Mesothelial cell of epicardium (in vitro differentiated cells): ENCODE data around the gene CCDC34. TPM values are rescaled to one million over a fixed set of nuclear protein-coding genes. Genes with fewer than 3 reads are reported as not detected.

Experiments used
- DNase-seq, 2 experiments: peaks; one replicate each; pipeline ENCODE4 v3.0.0; 2021; ENCODE audit warnings: low spot score in 2 of 2; ENCODE audit not compliant: unreplicated experiment in 2 of 2
- H3K27ac Mint-ChIP-seq: 2 replicates; pipeline ENCODE4 v1.8.0; 2021; ENCODE audit warnings: mixed read lengths
- H3K27me3 Mint-ChIP-seq: 2 replicates; pipeline ENCODE4 v1.8.0; 2021; ENCODE audit warnings: low read depth, mixed read lengths
- H3K36me3 Mint-ChIP-seq: 2 replicates; pipeline ENCODE4 v1.8.0; 2021; ENCODE audit warnings: mixed read lengths
- H3K4me1 Mint-ChIP-seq: 2 replicates; pipeline ENCODE4 v1.8.0; 2021; ENCODE audit warnings: mixed read lengths
- H3K4me3 Mint-ChIP-seq: 2 replicates; pipeline ENCODE4 v1.8.0; 2021; ENCODE audit warnings: mild to moderate bottlenecking, moderate library complexity, mixed read lengths
- H3K9me3 Mint-ChIP-seq: 2 replicates; pipeline ENCODE4 v1.8.0; 2021; ENCODE audit warnings: mixed read lengths
- total RNA-seq: library from RNA; stranded (reverse); gene quantifications from 3 replicates; pipeline ENCODE4 v1.2.1, GENCODE V29; 2021
- TF ChIP-seq, protein P1 (sequence below): fragments of 200-600 bp; sonication (generic); IDR thresholded peaks from one replicate; pipeline ENCODE4 v1.5.0; 2021; ENCODE audit warnings: antibody characterized with exemption; ENCODE audit not compliant: unreplicated experiment

Gene CCDC34
- total RNA-seq, 1 donor from 2014 or later = 13.9 TPM

- no peak for DNase-seq
- H3K9me3 Mint-ChIP-seq = no peaks in the 10 kb centered on the region
- TF ChIP-seq, protein P1, sequence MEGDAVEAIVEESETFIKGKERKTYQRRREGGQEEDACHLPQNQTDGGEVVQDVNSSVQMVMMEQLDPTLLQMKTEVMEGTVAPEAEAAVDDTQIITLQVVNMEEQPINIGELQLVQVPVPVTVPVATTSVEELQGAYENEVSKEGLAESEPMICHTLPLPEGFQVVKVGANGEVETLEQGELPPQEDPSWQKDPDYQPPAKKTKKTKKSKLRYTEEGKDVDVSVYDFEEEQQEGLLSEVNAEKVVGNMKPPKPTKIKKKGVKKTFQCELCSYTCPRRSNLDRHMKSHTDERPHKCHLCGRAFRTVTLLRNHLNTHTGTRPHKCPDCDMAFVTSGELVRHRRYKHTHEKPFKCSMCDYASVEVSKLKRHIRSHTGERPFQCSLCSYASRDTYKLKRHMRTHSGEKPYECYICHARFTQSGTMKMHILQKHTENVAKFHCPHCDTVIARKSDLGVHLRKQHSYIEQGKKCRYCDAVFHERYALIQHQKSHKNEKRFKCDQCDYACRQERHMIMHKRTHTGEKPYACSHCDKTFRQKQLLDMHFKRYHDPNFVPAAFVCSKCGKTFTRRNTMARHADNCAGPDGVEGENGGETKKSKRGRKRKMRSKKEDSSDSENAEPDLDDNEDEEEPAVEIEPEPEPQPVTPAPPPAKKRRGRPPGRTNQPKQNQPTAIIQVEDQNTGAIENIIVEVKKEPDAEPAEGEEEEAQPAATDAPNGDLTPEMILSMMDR = no peak
- H3K27ac Mint-ChIP-seq = no peak overlapping the region
- H3K27me3 Mint-ChIP-seq = no peaks in the 10 kb centered on the region
- peaks cover 26% of the 10 kb centered on the region for H3K36me3 Mint-ChIP-seq
- H3K4me3 Mint-ChIP-seq = no peak overlapping the region
- peaks cover 25% of the 10 kb centered on the region for H3K4me1 Mint-ChIP-seq
These were observed 17.8 kb upstream of the CCDC34 start for GRCh38 chr11:27380771-27381170.

DNA sequence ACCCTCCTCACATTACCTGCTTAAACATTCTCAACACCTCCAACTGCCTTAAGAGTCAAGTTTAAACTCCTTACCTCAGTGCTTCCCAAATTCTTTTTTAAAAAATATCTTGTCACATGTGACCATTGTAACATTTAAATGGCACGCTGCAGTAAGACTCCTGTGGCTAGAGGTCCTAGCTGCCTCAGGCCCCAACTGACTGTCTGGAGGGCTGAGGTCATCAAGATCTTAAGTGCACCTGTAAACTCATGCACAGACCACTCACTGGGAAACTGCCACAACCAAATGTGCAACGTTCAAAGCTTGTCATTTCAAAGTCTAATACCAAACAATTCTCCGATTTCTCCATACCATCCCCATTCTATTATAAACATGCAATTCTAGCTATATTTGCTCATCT lies 16.4 kb upstream of the CCDC34 start:
- Mint-ChIP-seq H3K36me3 (peaks cover 24% of the 10 kb centered on the region), H3K9me3 (no peaks in the 10 kb centered on the region), H3K27ac (no peak overlapping the region), H3K27me3 (no peaks in the 10 kb centered on the region), H3K4me3 (no peak overlapping the region), H3K4me1 (peaks cover 16% of the 10 kb centered on the region)
- DNase-seq = no peak
- TF ChIP-seq, protein P1 = no peak

DNA sequence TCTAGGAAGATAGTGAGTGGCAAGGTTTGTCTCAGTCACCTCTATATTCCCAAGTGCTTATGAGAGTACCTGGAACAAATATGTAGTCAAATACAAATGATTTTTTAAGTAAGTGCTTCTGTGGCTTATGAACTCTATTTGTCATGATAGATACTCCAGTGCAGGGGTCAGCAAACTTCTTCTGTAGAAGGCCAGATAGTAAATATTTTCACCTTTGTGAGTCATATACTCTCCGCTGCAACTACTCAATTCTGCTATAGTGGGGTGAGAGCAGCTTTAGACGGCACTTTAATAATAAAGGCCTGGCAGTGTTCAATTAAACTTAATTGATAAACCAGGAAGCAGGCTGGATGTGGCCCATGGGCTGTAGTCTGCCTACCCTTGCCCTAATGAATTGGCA lies 12.4 kb upstream of the CCDC34 start:
- H3K4me3 Mint-ChIP-seq = no peak overlapping the region
- TF ChIP-seq, protein P1 = no peak
- no peaks in the 10 kb centered on the region for H3K9me3 Mint-ChIP-seq
- peaks cover 14% of the 10 kb centered on the region for H3K36me3 Mint-ChIP-seq
- no peaks in the 10 kb centered on the region for H3K27me3 Mint-ChIP-seq
- peaks cover 27% of the 10 kb centered on the region for H3K4me1 Mint-ChIP-seq
- no peak for DNase-seq
- H3K27ac Mint-ChIP-seq = no peak overlapping the region

- Mint-ChIP-seq H3K27me3 (no peaks in the 10 kb centered on the region), H3K9me3 (no peaks in the 10 kb centered on the region), H3K4me1 (peaks cover 23% of the 10 kb centered on the region), H3K4me3 (no peak overlapping the region), H3K36me3 (peaks cover 9% of the 10 kb centered on the region), H3K27ac (no peak overlapping the region)
- TF ChIP-seq, protein P1 = no peak
- DNase-seq = no peak
These were observed 11.0 kb upstream of the CCDC34 start for GRCh38 chr11:27373856-27374602.

GRCh38 chr11:27373392-27373791 lies 10.4 kb upstream of the CCDC34 start:
- no peak for DNase-seq
- Mint-ChIP-seq H3K9me3 (no peaks in the 10 kb centered on the region), H3K4me1 (peaks cover 17% of the 10 kb centered on the region), H3K27me3 (no peaks in the 10 kb centered on the region), H3K27ac (no peak overlapping the region), H3K36me3 (peaks cover 9% of the 10 kb centered on the region), H3K4me3 (no peak overlapping the region)
- TF ChIP-seq, protein P1 = no peak
